Measurements from ENCODE around the gene NSUN3. TPM values are rescaled to one million over a fixed set of nuclear protein-coding genes. Genes with fewer than 3 reads are reported as not detected.

NSUN3 gene
- total and polyA plus RNA-seq, 11 donors = 2.9 to 11.2 (median 7.2) TPM

DNA sequence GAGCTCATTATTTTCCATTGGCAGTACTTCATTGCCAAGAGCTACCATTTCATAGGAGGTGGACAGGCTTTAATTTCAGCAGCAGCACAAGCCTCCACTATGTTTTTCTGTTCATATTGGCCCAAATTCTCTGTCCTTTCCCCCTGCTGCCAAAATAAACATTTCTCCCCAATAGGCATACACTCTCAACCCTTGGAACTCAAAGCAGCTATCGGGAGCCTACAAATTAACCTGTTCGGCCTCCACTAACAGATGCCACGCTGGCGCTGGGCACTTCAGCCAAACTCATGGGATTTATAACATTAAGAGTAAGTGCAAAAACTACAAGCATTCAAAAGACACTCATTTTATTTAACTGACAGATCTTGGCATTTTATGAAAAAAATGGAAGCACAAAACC, 95.7 kb downstream of the NSUN3 start:
- no peak for ATAC-seq
- Histone ChIP-seq H3K9me3 (no peaks in the 10 kb centered on the region), H3K4me3 (no peak overlapping the region), H3K36me3 (no peaks in the 10 kb centered on the region), H3K27ac (no peak overlapping the region), H3K27me3 (peaks cover 0 to 3% (median 0%) of the 10 kb centered on the region in 9 donors), H3K4me1 (no peaks in the 10 kb centered on the region)
- no peak for TF ChIP-seq POLR2A (IDR thresholded peaks at IDR 0.05)
- TF ChIP-seq, protein P1, sequence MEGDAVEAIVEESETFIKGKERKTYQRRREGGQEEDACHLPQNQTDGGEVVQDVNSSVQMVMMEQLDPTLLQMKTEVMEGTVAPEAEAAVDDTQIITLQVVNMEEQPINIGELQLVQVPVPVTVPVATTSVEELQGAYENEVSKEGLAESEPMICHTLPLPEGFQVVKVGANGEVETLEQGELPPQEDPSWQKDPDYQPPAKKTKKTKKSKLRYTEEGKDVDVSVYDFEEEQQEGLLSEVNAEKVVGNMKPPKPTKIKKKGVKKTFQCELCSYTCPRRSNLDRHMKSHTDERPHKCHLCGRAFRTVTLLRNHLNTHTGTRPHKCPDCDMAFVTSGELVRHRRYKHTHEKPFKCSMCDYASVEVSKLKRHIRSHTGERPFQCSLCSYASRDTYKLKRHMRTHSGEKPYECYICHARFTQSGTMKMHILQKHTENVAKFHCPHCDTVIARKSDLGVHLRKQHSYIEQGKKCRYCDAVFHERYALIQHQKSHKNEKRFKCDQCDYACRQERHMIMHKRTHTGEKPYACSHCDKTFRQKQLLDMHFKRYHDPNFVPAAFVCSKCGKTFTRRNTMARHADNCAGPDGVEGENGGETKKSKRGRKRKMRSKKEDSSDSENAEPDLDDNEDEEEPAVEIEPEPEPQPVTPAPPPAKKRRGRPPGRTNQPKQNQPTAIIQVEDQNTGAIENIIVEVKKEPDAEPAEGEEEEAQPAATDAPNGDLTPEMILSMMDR (IDR thresholded peaks at IDR 0.05) = no peak
- WGBS, 4 donors = 81 to 92% (median 88%) methylated on average over 4 of the region's 4 CpGs
- intact Hi-C loops (cut with DNase I) = no loop called here
- no peak for DNase-seq

DNA sequence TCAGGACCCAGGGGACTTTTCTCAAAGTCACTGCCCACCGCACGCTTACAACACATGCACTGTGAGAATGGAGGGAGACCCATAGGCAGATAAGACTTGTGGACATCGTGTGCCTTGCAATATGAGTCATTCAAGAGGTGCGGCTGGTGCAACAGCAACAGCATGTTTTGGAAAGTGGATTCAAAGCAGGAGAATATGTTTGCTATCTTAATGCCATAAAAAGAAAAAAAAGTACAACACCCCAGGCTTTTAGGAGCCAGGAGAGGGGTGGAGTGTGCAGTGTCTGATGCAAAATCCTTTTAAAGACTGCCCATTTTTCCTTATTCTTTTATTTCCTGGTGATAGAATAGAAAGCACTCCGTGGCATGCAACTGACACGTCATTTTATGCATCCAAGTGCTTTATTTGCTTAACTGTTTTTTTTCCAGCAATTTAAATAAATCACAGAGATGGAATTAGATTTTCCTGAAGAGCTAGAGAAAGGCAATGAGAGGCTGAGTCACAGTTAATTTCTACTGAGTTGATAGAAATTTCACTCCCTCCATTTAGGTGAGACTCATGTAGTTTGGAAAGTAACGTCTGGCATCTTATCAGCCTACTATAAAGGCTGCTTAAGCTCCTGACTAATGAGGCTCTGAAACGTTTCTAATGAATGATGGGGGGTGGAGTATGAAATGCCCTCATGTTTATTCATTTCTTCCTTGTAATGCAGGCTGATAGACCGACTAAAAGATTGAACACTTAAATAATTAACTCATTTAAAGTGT, 96.4 kb downstream of the NSUN3 start:
- Histone ChIP-seq H3K9me3 (no peaks in the 10 kb centered on the region), H3K36me3 (no peaks in the 10 kb centered on the region), H3K4me1 (no peaks in the 10 kb centered on the region), H3K27me3 (peaks cover 0 to 2% (median 0%) of the 10 kb centered on the region in 9 donors), H3K4me3 (no peak overlapping the region), H3K27ac (no peak overlapping the region)
- intact Hi-C loops (cut with DNase I) = no loop called here
- TF ChIP-seq, protein P1 (IDR thresholded peaks at IDR 0.05) = no peak
- no peak for TF ChIP-seq POLR2A (IDR thresholded peaks at IDR 0.05)
- DNase-seq = no peak
- WGBS, 4 donors = 47 to 55% (median 54%) methylated on average over 9 of the region's 9 CpGs
- ATAC-seq = no peak

DNA sequence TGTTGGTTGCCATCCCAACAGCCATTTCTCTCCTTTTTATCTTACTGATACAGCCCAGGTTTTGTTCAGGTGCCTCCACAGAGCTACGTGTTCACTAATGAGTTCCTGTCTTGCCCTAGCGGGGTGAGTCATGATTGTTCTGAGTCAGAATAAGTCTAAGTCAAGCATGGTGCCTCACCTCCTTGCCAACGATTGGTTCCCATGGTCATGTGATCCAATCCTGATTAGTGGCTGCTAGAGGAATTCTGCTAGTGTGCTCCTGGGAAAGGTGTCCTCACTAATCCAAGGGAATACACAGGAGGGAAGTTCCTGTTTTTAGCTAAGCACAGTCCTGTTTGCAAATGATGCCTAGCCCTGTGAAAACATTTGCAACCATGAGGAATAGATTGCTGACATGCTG, 99.8 kb downstream of the NSUN3 start:
- 71 to 88% (median 78%) methylated on average over 3 of the region's 3 CpGs for WGBS, 4 donors
- Histone ChIP-seq H3K4me1 (no peaks in the 10 kb centered on the region), H3K36me3 (no peaks in the 10 kb centered on the region), H3K27ac (no peak overlapping the region), H3K27me3 (peaks cover 0 to 2% (median 0%) of the 10 kb centered on the region in 9 donors), H3K9me3 (no peaks in the 10 kb centered on the region), H3K4me3 (no peak overlapping the region)
- DNase-seq (no peak), ATAC-seq (no peak)
- TF ChIP-seq, protein P1 (IDR thresholded peaks at IDR 0.05) = no peak
- no peak for TF ChIP-seq POLR2A (IDR thresholded peaks at IDR 0.05)
- intact Hi-C loops (cut with DNase I) = no loop called here

DNA sequence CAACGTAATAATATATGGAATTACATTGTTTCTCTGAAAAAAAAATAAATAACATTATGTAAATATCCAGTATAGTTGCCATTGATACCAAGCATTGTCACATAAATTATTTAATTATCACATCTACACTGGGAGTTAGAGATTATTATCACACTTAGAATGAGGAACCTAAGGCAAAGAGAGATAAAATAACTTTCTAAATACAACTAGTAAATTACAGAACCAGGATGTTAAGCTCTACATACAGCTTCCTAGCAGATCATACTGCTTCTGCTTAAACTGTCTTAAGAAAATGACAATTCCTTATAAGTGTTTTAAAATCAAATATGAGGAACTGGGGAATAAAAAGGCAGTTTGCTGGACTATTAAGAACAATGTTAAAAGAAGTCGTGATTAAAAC, 104.5 kb downstream of the NSUN3 start:
- ATAC-seq (no peak), DNase-seq (no peak)
- Histone ChIP-seq H3K27me3 (no peaks in the 10 kb centered on the region), H3K27ac (no peak overlapping the region), H3K4me1 (no peaks in the 10 kb centered on the region), H3K9me3 (no peaks in the 10 kb centered on the region), H3K36me3 (no peaks in the 10 kb centered on the region), H3K4me3 (no peak overlapping the region)
- intact Hi-C loops (cut with DNase I) = no loop called here
- TF ChIP-seq, protein P1 (IDR thresholded peaks at IDR 0.05) = no peak
- TF ChIP-seq POLR2A (IDR thresholded peaks at IDR 0.05) = no peak
- WGBS, 4 donors = 75 to 84% (median 84%) methylated on average over 2 of the region's 2 CpGs

All from heart left ventricle (tissue), 16 donors.